ENCODE results near the gene ZIC5.

The ZIC5 gene

DNA sequence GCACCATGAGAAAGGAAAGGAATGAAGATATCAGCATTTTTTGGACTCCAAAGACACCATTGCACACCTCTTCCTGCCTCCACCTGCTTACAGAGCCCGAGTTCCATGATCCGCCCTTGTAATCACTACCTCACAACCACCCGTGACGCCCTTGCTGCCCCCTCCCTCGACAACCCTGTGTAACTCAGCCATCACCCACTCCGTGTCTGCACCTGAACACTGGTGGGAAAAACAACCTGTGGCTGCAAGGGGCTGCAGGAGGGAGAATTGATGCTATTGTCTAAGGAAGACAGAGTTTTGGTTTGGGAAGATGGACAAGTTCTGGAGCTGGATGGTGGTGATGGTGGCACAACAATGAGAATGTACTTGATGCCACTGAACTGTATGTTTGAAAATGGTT lies 27.0 kb downstream of the ZIC5 start:
- peaks cover 5% of the 10 kb centered on the region for H3K36me3 Mint-ChIP-seq (ENCODE audit: insufficient read depth)
- H3K9me3 Mint-ChIP-seq, result no peaks in the 10 kb centered on the region
- no peak for DNase-seq
- ATAC-seq (replicated peaks), result no peak
- no peak overlapping the region for H3K27ac Mint-ChIP-seq
- no peak overlapping the region for H3K4me3 Mint-ChIP-seq
- H3K4me1 Mint-ChIP-seq (ENCODE audit: low read depth in 2 of 2), result no peaks in the 10 kb centered on the region
- peaks cover 61 to 86% of the 10 kb centered on the region in 2 donors for H3K27me3 Mint-ChIP-seq

DNA sequence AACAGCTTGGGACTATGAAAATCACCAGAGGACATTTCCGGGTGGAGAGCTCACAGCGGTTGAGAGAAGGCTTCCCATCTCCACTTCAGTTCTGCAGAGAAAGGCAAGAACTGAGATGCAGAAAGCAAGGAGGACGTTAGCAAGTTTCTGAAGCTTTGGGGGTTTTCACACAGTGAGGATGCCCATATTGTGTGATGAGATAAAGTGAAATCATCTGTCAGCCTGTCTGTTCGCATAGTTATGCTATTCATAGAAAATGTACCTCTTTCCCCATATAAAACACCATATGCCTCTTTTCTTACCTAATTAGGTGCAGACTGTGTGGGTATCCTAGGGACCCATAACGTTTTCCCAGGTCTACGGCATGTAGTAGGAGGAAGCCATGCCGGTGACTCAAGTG lies 27.5 kb downstream of the ZIC5 start:
- H3K36me3 Mint-ChIP-seq (ENCODE audit: insufficient read depth), result peaks cover 5% of the 10 kb centered on the region
- H3K9me3 Mint-ChIP-seq, result no peaks in the 10 kb centered on the region
- DNase-seq (no peak), ATAC-seq (replicated peaks) (no peak)
- H3K4me3 Mint-ChIP-seq, result no peak overlapping the region
- H3K27me3 Mint-ChIP-seq, result peaks cover 56 to 86% of the 10 kb centered on the region in 2 donors
- H3K27ac Mint-ChIP-seq, result no peak overlapping the region
- H3K4me1 Mint-ChIP-seq (ENCODE audit: low read depth in 2 of 2), result no peaks in the 10 kb centered on the region

- ATAC-seq (replicated peaks), result no peak
- Mint-ChIP-seq H3K4me1 (ENCODE audit: low read depth in 2 of 2) (no peaks in the 10 kb centered on the region), H3K27ac (no peak overlapping the region), H3K36me3 (ENCODE audit: insufficient read depth) (peaks cover 5% of the 10 kb centered on the region), H3K4me3 (no peak overlapping the region), H3K27me3 (peaks cover 46 to 68% of the 10 kb centered on the region in 2 donors), H3K9me3 (no peaks in the 10 kb centered on the region)
- no peak for DNase-seq
These were observed 29.7 kb downstream of the ZIC5 start for GRCh38 chr13:99941911-99942310.

GRCh38 chr13:99941086-99941485 lies 30.5 kb downstream of the ZIC5 start:
- DNase-seq (no peak), ATAC-seq (replicated peaks) (no peak)
- Mint-ChIP-seq H3K4me1 (ENCODE audit: low read depth in 2 of 2) (no peaks in the 10 kb centered on the region), H3K4me3 (no peak overlapping the region), H3K27ac (no peak overlapping the region), H3K36me3 (ENCODE audit: insufficient read depth) (peaks cover 5% of the 10 kb centered on the region), H3K9me3 (no peaks in the 10 kb centered on the region), H3K27me3 (peaks cover 39 to 65% of the 10 kb centered on the region in 2 donors)

GRCh38 chr13:99938635-99939034 lies 32.9 kb downstream of the ZIC5 start:
- peaks cover 33 to 62% of the 10 kb centered on the region in 2 donors for H3K27me3 Mint-ChIP-seq
- H3K36me3 Mint-ChIP-seq (ENCODE audit: insufficient read depth), result peaks cover 5% of the 10 kb centered on the region
- no peaks in the 10 kb centered on the region for H3K9me3 Mint-ChIP-seq
- ATAC-seq (replicated peaks) (no peak), DNase-seq (no peak)
- no peak overlapping the region for H3K27ac Mint-ChIP-seq
- H3K4me3 Mint-ChIP-seq, result no peak overlapping the region
- no peaks in the 10 kb centered on the region for H3K4me1 Mint-ChIP-seq (ENCODE audit: low read depth in 2 of 2)

GRCh38 chr13:99935772-99936171 lies 35.8 kb downstream of the ZIC5 start:
- DNase-seq (no peak), ATAC-seq (replicated peaks) (no peak)
- H3K36me3 Mint-ChIP-seq (ENCODE audit: insufficient read depth), result peaks cover 5% of the 10 kb centered on the region
- H3K27ac Mint-ChIP-seq, result no peak overlapping the region
- H3K4me3 Mint-ChIP-seq, result no peak overlapping the region
- H3K27me3 Mint-ChIP-seq, result peaks cover 29 to 52% of the 10 kb centered on the region in 2 donors
- no peaks in the 10 kb centered on the region for H3K4me1 Mint-ChIP-seq (ENCODE audit: low read depth in 2 of 2)
- H3K9me3 Mint-ChIP-seq, result no peaks in the 10 kb centered on the region

GRCh38 chr13:99932912-99933311 lies 38.7 kb downstream of the ZIC5 start:
- no peaks in the 10 kb centered on the region for H3K9me3 Mint-ChIP-seq
- DNase-seq (no peak), ATAC-seq (replicated peaks) (no peak)
- H3K27me3 Mint-ChIP-seq, result peaks cover 37 to 49% of the 10 kb centered on the region in 2 donors
- H3K4me3 Mint-ChIP-seq, result no peak overlapping the region
- no peaks in the 10 kb centered on the region for H3K4me1 Mint-ChIP-seq (ENCODE audit: low read depth in 2 of 2)
- no peak overlapping the region for H3K27ac Mint-ChIP-seq
- H3K36me3 Mint-ChIP-seq (ENCODE audit: insufficient read depth), result no peaks in the 10 kb centered on the region

GRCh38 chr13:99930925-99931324 lies 40.6 kb downstream of the ZIC5 start:
- Mint-ChIP-seq H3K27ac (no peak overlapping the region), H3K9me3 (no peaks in the 10 kb centered on the region)
- ATAC-seq (replicated peaks), result no peak

GRCh38 chr13:99929866-99930265 lies 41.7 kb downstream of the ZIC5 start:
- peaks cover 43 to 54% of the 10 kb centered on the region in 2 donors for H3K27me3 Mint-ChIP-seq
- DNase-seq (no peak), ATAC-seq (replicated peaks) (no peak)
- no peaks in the 10 kb centered on the region for H3K4me1 Mint-ChIP-seq (ENCODE audit: low read depth in 2 of 2)
- no peak overlapping the region for H3K4me3 Mint-ChIP-seq
- no peaks in the 10 kb centered on the region for H3K36me3 Mint-ChIP-seq (ENCODE audit: insufficient read depth)
- no peaks in the 10 kb centered on the region for H3K9me3 Mint-ChIP-seq
- H3K27ac Mint-ChIP-seq, result no peak overlapping the region

More at GRCh38 chr13:99930925-99931324, 40.6 kb downstream of the ZIC5 start:
- H3K4me1 Mint-ChIP-seq (ENCODE audit: low read depth in 2 of 2), result no peaks in the 10 kb centered on the region
- H3K4me3 Mint-ChIP-seq, result no peak overlapping the region
- no peak for DNase-seq
- H3K27me3 Mint-ChIP-seq, result peaks cover 34 to 54% of the 10 kb centered on the region in 2 donors
- no peaks in the 10 kb centered on the region for H3K36me3 Mint-ChIP-seq (ENCODE audit: insufficient read depth)

- Mint-ChIP-seq H3K4me3 (no peak overlapping the region), H3K9me3 (no peaks in the 10 kb centered on the region), H3K27ac (no peak overlapping the region), H3K27me3 (peaks cover 44 to 74% of the 10 kb centered on the region in 2 donors), H3K4me1 (ENCODE audit: low read depth in 2 of 2) (no peaks in the 10 kb centered on the region), H3K36me3 (ENCODE audit: insufficient read depth) (no peaks in the 10 kb centered on the region)
- no peak for DNase-seq
- no peak for ATAC-seq (replicated peaks)
These were observed 45.4 kb downstream of the ZIC5 start for GRCh38 chr13:99926014-99926731.

DNA sequence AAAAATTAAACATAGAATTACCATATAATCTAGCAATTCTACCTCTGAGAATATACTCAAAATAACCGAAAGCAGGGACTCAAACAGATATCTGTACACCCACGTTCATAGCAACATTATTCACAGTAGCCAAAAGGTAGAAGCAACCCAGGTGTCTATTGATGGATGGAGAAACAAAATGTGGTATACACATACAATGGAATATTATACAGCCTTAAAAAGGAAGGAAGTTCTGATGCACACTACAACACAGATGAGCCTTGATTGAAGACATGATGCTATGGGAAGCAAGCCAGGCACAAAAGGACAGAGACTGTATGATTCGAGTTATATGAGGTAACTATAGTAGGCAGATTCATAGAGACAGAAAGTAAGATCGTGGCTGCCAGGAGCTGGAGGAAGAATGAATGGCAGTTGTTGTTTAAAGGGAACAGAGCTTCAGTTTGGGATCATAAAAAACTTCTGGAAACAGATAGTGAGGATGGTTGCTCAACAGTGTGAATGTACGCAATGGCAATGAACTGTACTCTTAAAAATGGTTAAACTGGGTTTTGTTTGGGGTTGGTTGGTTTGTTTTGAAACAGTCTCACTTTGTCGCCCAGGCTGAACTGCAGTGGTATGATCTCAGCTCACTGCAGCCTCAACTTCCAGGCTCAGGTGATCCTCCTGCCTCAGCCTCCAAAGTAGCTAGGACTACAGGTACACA lies 47.5 kb downstream of the ZIC5 start:
- ATAC-seq (replicated peaks), result no peak
- Mint-ChIP-seq H3K4me1 (ENCODE audit: low read depth in 2 of 2) (no peaks in the 10 kb centered on the region), H3K36me3 (ENCODE audit: insufficient read depth) (no peaks in the 10 kb centered on the region), H3K27me3 (peaks cover 29 to 56% of the 10 kb centered on the region in 2 donors), H3K9me3 (no peaks in the 10 kb centered on the region), H3K27ac (no peak overlapping the region), H3K4me3 (no peak overlapping the region)
- no peak for DNase-seq

DNA sequence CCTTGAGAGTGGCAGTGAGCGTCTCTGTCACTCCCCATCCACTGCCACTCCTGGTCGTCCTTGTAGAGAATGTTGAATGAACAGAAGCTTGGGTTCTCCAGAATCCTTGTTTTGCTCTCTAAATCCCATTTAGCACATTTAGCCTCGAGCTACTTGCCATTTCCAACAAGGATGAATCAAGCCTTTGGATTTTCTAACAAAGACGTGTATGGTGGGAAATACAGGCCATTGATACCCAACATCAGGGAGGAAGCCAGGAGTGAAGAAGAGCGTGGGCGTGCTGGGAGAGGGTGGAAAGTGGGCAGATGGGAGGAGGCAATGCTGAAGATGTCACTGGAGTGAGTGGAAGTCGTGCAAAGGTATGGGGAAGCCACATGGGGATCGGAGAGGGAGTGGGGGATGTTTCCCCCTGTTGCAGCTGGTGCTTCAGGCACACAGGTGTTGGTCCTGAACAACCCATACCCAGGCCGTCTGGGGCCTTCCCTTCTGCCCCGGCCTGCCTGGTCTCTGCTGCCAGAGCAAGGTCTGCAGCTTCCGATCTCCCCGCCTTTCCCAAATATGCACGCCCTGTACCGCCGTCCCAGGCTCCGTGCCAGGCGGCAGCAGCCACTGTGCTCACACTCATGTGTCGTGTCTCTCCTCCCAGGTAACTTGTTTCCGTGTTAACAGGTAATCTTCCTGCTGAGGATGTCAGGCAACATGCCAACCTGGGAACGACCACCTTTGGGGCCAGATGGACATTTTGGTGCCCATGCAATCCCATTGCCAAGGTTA lies 48.7 kb downstream of the ZIC5 start:
- Mint-ChIP-seq H3K4me3 (no peak overlapping the region), H3K27ac (no peak overlapping the region), H3K27me3 (peaks cover 25 to 52% of the 10 kb centered on the region in 2 donors), H3K36me3 (ENCODE audit: insufficient read depth) (no peaks in the 10 kb centered on the region), H3K4me1 (ENCODE audit: low read depth in 2 of 2) (no peaks in the 10 kb centered on the region), H3K9me3 (no peaks in the 10 kb centered on the region)
- no peak for ATAC-seq (replicated peaks)
- no peak for DNase-seq

GRCh38 chr13:99919132-99919531 lies 52.4 kb downstream of the ZIC5 start:
- Mint-ChIP-seq H3K9me3 (no peaks in the 10 kb centered on the region), H3K27me3 (peaks cover 12 to 40% of the 10 kb centered on the region in 2 donors)
- DNase-seq, result no peak

More at GRCh38 chr13:99919132-99919531, 52.4 kb downstream of the ZIC5 start:
- ATAC-seq (replicated peaks), result no peak
- Mint-ChIP-seq H3K27ac (no peak overlapping the region), H3K4me3 (no peak overlapping the region), H3K4me1 (ENCODE audit: low read depth in 2 of 2) (peaks cover 2 to 4% of the 10 kb centered on the region in 2 donors), H3K36me3 (ENCODE audit: insufficient read depth) (no peaks in the 10 kb centered on the region)
